Peyer's patch (tissue), 4 donors: ENCODE results near the gene DRICH1. TPM values are rescaled to one million over a fixed set of nuclear protein-coding genes. Genes with fewer than 3 reads are reported as not detected.
"Not testable (repeated sequence)": the region's sequence is repeated elsewhere in the genome, so short reads cannot be mapped to it uniquely, and the experiment has no call there.

ENCODE experiments used
- DNase-seq, 3 donors: peaks; one replicate each; pipeline ENCODE4 v3.0.0-alpha.2; 2017 to 2019
- H3K27ac ChIP-seq, 4 donors: fragments of 200-600 bp; sonication (generic); one replicate each; pipeline ENCODE4 v1.5.1; 2016 to 2019
- H3K27me3 ChIP-seq, 2 donors: fragments of 200-600 bp; sonication (generic); one replicate each; pipeline ENCODE4 v1.5.1; 2019
- H3K36me3 ChIP-seq, 3 donors: fragments of 200-600 bp; sonication (generic); one replicate each; pipeline ENCODE4 v1.5.1; 2016 to 2019
- H3K4me1 ChIP-seq, 4 donors: fragments of 200-600 bp; sonication (generic); one replicate each; pipeline ENCODE4 v1.5.1; 2016 to 2019
- H3K4me3 ChIP-seq, 4 donors: fragments of 200-600 bp; sonication (generic); 1 replicate in 3 of 4; 2 replicates in 1 of 4; pipeline ENCODE4 v1.5.1; 2016 to 2019; ENCODE audit warnings: mild to moderate bottlenecking in 1 of 4
- H3K9me3 ChIP-seq, 4 donors: fragments of 200-600 bp; sonication (generic); one replicate each; pipeline ENCODE4 v1.5.1; 2016 to 2019; ENCODE audit warnings: mild to moderate bottlenecking in 1 of 4
- POLR2A ChIP-seq, 2 donors: fragments of 450-650 bp; IDR thresholded peaks; one replicate each; pipeline ENCODE4 v1.5.1; 2017; ENCODE audit warnings: antibody characterized with exemption in 2 of 2, mild to moderate bottlenecking in 2 of 2, moderate library complexity in 2 of 2
- total RNA-seq, 4 donors: library from RNA; depleted of rRNA; stranded (reverse); fragments of >200 nt; gene quantifications; one replicate each; pipeline ENCODE4 v1.1.0, GENCODE V29; 2016
- TF ChIP-seq, protein P1 (sequence below), 6 experiments: fragments of 450-650 bp in 4 of 6; fragments of 200-600 bp in 2 of 6; sonication (generic) in 1 of 6; IDR thresholded peaks; one replicate each; pipeline ENCODE4 v1.5.1; 2017 to 2019; ENCODE audit warnings: antibody characterized with exemption in 6 of 6, mild to moderate bottlenecking in 3 of 6, moderate library complexity in 1 of 6

The DRICH1 gene
- total RNA-seq, 4 donors from 2014 or later, result 0.67 to 1.1 TPM; not detected in 2

DNA sequence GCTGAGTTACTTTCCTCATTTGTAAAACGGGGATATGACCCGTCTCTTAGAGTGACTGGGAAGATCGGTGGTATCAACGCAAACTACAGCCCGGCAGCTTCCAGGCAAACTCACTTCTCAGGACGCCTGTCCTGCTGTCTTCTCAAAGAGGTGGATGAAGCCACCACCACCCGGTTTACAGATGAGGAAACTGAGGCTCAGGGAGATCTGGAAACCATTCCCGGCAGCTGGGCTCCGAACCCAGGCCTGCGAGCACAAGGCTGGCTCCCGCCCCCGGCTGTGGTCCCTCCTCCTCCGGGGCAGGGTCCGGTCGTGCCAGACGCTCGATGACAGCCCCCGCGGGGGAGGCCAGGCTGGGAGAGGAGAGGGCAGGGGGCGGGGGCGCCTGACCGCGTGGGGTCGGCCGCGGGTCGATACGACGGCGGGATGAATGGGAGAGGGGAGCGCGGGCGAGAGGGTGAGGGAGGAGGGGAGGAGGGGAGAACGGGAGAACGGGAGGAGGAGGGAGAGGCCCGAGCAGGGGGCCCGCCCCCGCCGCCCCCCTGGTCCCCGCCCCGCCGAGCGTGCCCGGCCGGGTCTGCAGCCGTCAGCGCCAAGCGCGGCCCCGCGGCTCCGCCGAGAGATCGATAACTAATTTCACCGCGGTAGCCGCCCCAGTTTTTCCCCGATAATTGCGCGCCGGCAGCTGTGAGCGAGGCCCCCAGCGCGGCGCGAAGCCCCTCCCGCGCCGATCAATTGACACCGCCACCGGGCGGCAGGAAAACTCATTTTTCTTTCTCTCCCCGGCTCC is 66.0 kb downstream of the DRICH1 start:
- peaks cover 0 to 14% (median 2%) of the 10 kb centered on the region in 4 donors for H3K4me1 ChIP-seq
- no peaks in the 10 kb centered on the region for H3K36me3 ChIP-seq
- H3K27me3 ChIP-seq, result peaks cover 0 to 10% of the 10 kb centered on the region in 2 donors
- no peak overlapping the region for H3K27ac ChIP-seq
- no peaks in the 10 kb centered on the region for H3K9me3 ChIP-seq
- H3K4me3 ChIP-seq, result peak overlapping the region; percentile 22 to 56 (median 48)
- no peak for TF ChIP-seq POLR2A (IDR thresholded peaks at IDR 0.05)
- TF ChIP-seq, protein P1, sequence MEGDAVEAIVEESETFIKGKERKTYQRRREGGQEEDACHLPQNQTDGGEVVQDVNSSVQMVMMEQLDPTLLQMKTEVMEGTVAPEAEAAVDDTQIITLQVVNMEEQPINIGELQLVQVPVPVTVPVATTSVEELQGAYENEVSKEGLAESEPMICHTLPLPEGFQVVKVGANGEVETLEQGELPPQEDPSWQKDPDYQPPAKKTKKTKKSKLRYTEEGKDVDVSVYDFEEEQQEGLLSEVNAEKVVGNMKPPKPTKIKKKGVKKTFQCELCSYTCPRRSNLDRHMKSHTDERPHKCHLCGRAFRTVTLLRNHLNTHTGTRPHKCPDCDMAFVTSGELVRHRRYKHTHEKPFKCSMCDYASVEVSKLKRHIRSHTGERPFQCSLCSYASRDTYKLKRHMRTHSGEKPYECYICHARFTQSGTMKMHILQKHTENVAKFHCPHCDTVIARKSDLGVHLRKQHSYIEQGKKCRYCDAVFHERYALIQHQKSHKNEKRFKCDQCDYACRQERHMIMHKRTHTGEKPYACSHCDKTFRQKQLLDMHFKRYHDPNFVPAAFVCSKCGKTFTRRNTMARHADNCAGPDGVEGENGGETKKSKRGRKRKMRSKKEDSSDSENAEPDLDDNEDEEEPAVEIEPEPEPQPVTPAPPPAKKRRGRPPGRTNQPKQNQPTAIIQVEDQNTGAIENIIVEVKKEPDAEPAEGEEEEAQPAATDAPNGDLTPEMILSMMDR (IDR thresholded peaks at IDR 0.05), result no peak
- peak in 1 of 3 donors; percentile 44 for DNase-seq

DNA sequence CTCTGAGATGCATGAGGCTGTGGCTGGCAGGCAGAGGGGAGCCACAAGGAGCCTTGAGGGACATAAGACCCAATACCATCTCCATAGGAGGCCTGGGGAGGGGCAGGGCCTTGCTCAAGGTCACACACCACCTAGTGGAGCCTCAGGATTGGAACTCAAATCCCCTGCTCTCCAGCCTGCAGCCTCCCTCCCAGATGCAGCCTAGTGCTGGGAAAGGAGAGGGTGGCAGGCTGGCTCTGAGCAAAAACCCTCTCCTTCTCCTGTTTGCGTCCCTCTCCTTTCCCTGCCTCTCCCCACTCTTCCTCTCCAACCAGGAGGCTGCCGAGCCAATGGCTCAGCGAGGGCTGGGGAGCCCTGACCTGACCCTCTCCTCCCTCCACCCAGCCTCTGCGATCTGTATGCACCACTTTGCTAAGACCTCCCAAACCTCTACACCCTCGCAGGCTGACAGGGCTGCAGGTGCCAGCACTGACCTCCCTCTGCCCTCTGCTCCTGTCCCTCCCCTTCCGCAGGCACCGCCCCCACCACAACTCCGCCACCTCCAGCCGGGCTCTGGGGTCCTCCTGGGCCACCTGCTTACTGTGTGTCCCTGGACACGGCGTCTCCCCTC is 66.7 kb downstream of the DRICH1 start:
- Histone ChIP-seq H3K4me1 (peaks cover 0 to 14% (median 2%) of the 10 kb centered on the region in 4 donors), H3K27me3 (peaks cover 0 to 10% of the 10 kb centered on the region in 2 donors), H3K36me3 (no peaks in the 10 kb centered on the region), H3K27ac (no peak overlapping the region), H3K9me3 (no peaks in the 10 kb centered on the region), H3K4me3 (peak overlapping the region; percentile 22 to 56 (median 48))
- TF ChIP-seq, protein P1 (IDR thresholded peaks at IDR 0.05), result no peak
- no peak for TF ChIP-seq POLR2A (IDR thresholded peaks at IDR 0.05)
- peak in 1 of 3 donors; percentile 48 for DNase-seq

DNA sequence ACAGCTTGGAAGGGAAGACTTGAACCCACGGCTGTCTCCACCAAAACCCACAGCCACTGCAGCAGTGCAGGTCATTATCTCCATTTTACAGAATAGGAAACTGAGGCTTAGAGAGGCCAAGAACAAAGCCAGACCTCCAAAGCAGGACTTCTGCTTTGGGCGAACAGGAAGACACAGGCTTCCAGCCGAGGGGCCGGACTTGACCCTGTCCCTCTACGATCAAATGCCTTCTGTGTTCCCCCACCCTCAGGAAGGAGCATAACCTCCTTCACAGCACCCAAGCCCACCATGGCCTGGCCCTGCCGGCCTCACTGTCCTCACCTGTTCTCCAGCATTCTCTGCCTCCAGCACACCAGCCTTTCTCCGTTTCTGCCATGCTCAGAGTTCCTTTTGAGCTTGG is 67.8 kb downstream of the DRICH1 start:
- Histone ChIP-seq H3K27me3 (peaks cover 0 to 10% of the 10 kb centered on the region in 2 donors), H3K27ac (no peak overlapping the region), H3K36me3 (no peaks in the 10 kb centered on the region), H3K4me1 (peaks cover 0 to 14% (median 2%) of the 10 kb centered on the region in 4 donors), H3K4me3 (no peak overlapping the region), H3K9me3 (no peaks in the 10 kb centered on the region)
- DNase-seq, result no peak
- TF ChIP-seq, protein P1 (IDR thresholded peaks at IDR 0.05), result no peak
- no peak for TF ChIP-seq POLR2A (IDR thresholded peaks at IDR 0.05)

DNA sequence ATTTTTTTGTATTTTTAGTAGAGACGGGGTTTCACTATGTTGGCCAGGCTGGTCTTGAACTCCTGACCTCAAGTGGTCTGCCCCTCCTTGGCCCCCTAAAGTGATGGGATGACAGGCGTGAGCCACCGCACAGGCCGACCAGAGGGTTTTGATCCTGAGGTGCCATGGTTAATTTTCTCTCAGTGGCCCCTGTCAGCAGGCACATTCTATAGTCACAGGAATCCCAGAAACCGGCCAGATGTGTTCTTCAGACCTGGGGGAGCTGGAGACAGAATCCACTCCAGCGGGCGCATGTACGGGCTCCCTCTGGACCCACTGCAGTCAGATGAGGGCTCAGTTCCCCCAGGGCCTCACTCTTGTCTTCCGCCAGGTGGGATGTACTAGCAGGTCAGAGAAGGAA is 69.0 kb downstream of the DRICH1 start:
- Histone ChIP-seq H3K27ac (no peak overlapping the region), H3K4me3 (no peak overlapping the region), H3K9me3 (no peaks in the 10 kb centered on the region), H3K4me1 (peaks cover 0 to 14% (median 2%) of the 10 kb centered on the region in 4 donors), H3K27me3 (peaks cover 0 to 10% of the 10 kb centered on the region in 2 donors), H3K36me3 (no peaks in the 10 kb centered on the region)
- DNase-seq, result no peak
- TF ChIP-seq POLR2A (IDR thresholded peaks at IDR 0.05), result no peak
- TF ChIP-seq, protein P1 (IDR thresholded peaks at IDR 0.05), result no peak

DNA sequence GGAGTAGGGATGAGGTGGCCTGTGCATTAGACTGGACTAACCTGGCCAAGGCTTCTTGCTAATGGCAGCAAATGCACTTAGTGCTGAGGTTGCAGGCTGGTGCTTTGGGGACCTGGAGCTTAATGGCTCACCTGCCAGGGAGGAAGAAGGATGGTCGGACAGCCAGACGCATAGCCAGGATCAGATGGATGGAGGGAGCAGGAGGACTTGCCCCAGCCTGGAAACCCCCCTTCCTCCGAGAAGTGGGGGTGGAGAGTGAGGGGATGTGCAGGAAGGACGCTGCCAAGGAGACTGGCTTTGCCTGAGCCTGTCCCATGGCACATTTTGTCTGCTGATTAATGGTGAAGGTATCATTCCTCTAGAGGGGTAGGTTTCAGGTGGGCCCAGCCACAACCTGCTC is 69.9 kb downstream of the DRICH1 start:
- no peaks in the 10 kb centered on the region for H3K36me3 ChIP-seq
- peaks cover 0 to 10% of the 10 kb centered on the region in 2 donors for H3K27me3 ChIP-seq

DNA sequence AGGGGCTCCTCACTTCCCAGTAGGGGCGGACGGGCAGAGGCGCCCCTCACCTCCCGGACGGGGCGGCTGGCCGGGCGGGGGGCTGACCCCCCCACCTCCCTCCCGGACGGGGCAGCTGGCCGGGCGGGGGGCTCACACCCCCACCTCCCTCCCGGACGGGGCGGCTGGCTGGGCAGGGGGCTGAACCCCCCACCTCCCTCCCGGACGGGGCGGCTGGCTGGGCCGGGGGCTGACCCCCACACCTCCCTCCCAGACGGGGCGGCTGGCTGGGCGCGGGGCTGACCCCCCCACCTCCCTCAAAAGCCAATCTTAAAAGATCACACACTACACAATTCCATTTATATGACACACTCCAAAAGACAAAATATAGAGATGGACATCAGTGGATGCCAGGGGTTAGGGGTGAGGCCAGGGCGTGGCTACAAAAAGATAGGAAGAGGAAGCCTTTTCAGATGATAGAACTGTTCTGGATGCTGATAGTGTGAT is 71.1 kb downstream of the DRICH1 start:
- H3K27ac ChIP-seq, DNase-seq, H3K4me3 ChIP-seq, H3K4me1 ChIP-seq, H3K9me3 ChIP-seq, H3K27me3 ChIP-seq, H3K36me3 ChIP-seq: not testable (repeated sequence)

More for the DNA sequence above, 69.9 kb downstream of the DRICH1 start:
- no peak overlapping the region for H3K4me3 ChIP-seq
- H3K27ac ChIP-seq, result no peak overlapping the region
- TF ChIP-seq POLR2A (IDR thresholded peaks at IDR 0.05), result no peak
- TF ChIP-seq, protein P1 (IDR thresholded peaks at IDR 0.05), result no peak
- no peak for DNase-seq
- peaks cover 0 to 14% (median 2%) of the 10 kb centered on the region in 4 donors for H3K4me1 ChIP-seq
- no peaks in the 10 kb centered on the region for H3K9me3 ChIP-seq

DNA sequence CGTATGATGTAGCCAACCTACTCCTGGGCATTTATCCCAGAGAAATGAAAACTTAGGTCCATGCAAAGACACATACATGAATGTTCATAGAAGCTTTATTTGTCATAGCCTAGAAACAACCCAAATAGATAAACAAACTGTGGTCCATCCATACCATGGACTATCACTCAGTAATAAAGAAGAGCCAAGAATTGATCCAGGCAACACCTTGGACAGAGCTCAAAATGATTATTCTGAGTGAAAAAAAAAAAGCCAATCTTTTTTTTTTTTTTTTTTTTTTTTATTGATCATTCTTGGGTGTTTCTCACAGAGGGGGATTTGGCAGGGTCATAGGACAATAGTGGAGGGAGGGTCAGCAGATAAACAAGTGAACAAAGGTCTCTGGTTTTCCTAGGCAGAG is 71.9 kb downstream of the DRICH1 start:
- H3K4me1 ChIP-seq, H3K36me3 ChIP-seq, H3K27ac ChIP-seq, H3K4me3 ChIP-seq, H3K9me3 ChIP-seq, H3K27me3 ChIP-seq, DNase-seq: not testable (repeated sequence)
